Right lobe of liver (tissue), 4 donors: Measurements from ENCODE around the gene SCUBE1.

Source experiments
- POLR2A ChIP-seq: fragments of 450-650 bp; IDR thresholded peaks from one replicate; pipeline ENCODE4 v1.6.1; 2017; ENCODE audit warnings: antibody characterized with exemption, mild to moderate bottlenecking
- TF ChIP-seq, protein P1 (sequence below), 4 donors: fragments of 200-600 bp in 3 of 4; fragments of 450-650 bp in 1 of 4; IDR thresholded peaks; one replicate each; pipeline versions ENCODE4 v1.5.1 to v1.8.0; 2016 to 2022; ENCODE audit warnings: antibody characterized with exemption in 4 of 4, mild to moderate bottlenecking in 2 of 4
- donor health status: DM: no; HTN: no; CAD: no.
- donor health status: DM: no; HTN: no; CAD: no.
- donor health status: DM: no; HTN: yes; CAD: no.

GRCh38 chr22:43333156-43333555 is 10.0 kb downstream of the SCUBE1 start:
- TF ChIP-seq, protein P1, sequence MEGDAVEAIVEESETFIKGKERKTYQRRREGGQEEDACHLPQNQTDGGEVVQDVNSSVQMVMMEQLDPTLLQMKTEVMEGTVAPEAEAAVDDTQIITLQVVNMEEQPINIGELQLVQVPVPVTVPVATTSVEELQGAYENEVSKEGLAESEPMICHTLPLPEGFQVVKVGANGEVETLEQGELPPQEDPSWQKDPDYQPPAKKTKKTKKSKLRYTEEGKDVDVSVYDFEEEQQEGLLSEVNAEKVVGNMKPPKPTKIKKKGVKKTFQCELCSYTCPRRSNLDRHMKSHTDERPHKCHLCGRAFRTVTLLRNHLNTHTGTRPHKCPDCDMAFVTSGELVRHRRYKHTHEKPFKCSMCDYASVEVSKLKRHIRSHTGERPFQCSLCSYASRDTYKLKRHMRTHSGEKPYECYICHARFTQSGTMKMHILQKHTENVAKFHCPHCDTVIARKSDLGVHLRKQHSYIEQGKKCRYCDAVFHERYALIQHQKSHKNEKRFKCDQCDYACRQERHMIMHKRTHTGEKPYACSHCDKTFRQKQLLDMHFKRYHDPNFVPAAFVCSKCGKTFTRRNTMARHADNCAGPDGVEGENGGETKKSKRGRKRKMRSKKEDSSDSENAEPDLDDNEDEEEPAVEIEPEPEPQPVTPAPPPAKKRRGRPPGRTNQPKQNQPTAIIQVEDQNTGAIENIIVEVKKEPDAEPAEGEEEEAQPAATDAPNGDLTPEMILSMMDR (IDR thresholded peaks at IDR 0.05): no peak
- no peak for TF ChIP-seq POLR2A
